Nephron progenitor cell (in vitro differentiated cells): ENCODE measurements around the gene RHOH.

Source experiments
- DNase-seq: peaks from one replicate; pipeline ENCODE4 v3.0.0; 2021
- H3K27ac Mint-ChIP-seq: 2 replicates; pipeline ENCODE4 v1.8.0; 2021; ENCODE audit warnings: mild to moderate bottlenecking, moderate library complexity, mixed read lengths
- H3K27me3 Mint-ChIP-seq: 2 replicates; pipeline ENCODE4 v1.8.0; 2021; ENCODE audit warnings: mild to moderate bottlenecking, low read depth, mixed read lengths; ENCODE audit not compliant: poor library complexity
- H3K36me3 Mint-ChIP-seq: 2 replicates; pipeline ENCODE4 v1.8.0; 2021; ENCODE audit warnings: low read depth, mixed read lengths
- H3K4me1 Mint-ChIP-seq: 2 replicates; pipeline ENCODE4 v1.8.0; 2021; ENCODE audit warnings: mixed read lengths
- H3K4me3 Mint-ChIP-seq: 2 replicates; pipeline ENCODE4 v1.8.0; 2021; ENCODE audit warnings: mild to moderate bottlenecking, moderate library complexity, mixed read lengths
- H3K9me3 Mint-ChIP-seq: 2 replicates; pipeline ENCODE4 v1.8.0; 2021; ENCODE audit warnings: mild to moderate bottlenecking, moderate library complexity, mixed read lengths
- TF ChIP-seq, protein P1 (sequence below): fragments of 200-600 bp; sonication (generic); IDR thresholded peaks from 2 replicates; pipeline ENCODE4 v1.5.0; 2021; ENCODE audit warnings: antibody characterized with exemption

RHOH gene

DNA sequence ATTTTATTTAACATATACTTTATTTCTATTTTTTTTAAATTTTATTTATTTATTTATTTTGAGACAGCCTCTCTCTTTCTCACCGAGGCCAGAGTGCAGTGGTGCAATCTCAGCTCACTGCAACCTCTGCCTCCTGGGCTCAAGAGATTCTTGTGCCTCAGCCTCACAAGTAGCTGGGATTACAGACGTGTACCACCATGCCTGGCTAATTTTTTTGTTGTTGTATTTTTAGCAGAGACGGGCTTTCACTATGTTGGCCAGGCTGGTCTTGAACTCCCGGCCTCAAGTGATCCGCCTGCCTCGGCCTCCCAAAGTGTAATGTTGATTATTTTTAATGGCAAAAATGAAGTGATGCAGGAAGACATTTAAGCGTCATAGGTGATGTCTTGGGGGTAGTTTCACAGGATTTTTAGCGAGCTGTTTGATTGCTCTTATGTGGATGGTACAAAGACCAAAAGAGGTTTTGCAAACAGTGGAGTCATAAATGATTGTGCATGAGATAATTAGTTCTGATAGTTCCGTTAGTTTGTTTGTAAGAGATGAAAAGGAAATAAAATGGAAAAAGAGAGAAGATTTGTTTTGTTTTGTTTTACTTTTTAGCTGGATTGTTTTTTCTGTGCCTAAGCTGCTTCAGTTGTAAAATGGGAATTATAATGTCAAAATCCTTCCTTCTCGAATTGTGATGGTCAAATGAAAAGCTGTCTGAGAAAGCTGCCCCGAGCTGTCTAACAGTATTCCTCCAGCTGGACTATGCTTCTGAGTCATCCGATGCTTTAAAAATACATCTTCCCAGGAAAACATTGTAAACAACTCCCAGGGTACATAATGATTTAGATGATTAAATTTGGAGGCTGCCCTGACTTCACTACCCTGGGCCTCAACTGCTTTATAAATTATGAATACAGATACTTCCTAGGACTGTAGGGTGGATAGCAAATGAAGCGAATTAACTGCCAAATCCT is 14.7 kb downstream of the RHOH start:
- H3K36me3 Mint-ChIP-seq: peaks cover 6% of the 10 kb centered on the region
- no peak overlapping the region for H3K27ac Mint-ChIP-seq
- H3K4me1 Mint-ChIP-seq: no peaks in the 10 kb centered on the region
- TF ChIP-seq, protein P1, sequence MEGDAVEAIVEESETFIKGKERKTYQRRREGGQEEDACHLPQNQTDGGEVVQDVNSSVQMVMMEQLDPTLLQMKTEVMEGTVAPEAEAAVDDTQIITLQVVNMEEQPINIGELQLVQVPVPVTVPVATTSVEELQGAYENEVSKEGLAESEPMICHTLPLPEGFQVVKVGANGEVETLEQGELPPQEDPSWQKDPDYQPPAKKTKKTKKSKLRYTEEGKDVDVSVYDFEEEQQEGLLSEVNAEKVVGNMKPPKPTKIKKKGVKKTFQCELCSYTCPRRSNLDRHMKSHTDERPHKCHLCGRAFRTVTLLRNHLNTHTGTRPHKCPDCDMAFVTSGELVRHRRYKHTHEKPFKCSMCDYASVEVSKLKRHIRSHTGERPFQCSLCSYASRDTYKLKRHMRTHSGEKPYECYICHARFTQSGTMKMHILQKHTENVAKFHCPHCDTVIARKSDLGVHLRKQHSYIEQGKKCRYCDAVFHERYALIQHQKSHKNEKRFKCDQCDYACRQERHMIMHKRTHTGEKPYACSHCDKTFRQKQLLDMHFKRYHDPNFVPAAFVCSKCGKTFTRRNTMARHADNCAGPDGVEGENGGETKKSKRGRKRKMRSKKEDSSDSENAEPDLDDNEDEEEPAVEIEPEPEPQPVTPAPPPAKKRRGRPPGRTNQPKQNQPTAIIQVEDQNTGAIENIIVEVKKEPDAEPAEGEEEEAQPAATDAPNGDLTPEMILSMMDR: no peak
- H3K4me3 Mint-ChIP-seq: no peak overlapping the region
- no peaks in the 10 kb centered on the region for H3K27me3 Mint-ChIP-seq
- H3K9me3 Mint-ChIP-seq: no peaks in the 10 kb centered on the region
- DNase-seq: no peak

DNA sequence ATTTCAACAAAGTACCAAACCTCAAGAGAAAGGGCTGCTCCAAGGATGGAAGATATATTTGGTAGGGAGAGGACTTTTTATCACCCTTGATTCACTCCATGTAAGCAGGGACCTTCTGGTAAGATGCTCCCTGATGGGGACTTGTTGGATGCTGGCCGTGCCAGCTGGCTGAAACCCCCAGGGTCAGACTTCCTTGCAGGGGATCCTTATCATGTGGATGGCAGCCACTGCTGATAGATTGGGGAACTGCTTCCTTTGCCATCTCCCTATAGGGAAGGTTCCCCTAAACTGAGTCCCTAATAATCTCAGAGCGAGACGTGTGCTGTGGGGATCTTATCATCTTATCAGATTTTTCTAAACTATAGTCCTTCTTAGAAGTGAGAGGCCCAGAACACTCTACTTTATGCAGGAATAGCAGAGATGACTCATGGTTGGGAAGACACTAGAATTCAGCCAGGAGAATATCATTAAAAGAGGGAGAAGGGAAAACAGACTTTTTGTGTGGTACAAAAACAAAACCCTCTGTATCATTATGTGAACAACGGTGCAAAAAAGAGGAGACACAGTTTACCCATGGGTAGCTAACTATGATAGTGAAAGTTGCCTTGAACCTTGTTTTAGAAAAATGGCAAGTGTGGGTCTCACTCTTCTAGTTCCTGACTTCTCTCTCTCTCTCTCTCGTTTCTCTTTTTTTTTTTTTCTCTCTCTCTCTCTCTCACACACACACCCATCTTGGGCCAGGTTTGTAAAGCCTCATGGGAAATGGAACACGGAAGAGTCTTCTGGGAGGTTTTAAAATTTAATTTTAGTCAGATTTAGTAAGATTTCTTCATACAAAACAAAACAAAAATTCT is 16.1 kb downstream of the RHOH start:
- Mint-ChIP-seq H3K4me3 (no peak overlapping the region), H3K9me3 (no peaks in the 10 kb centered on the region), H3K4me1 (no peaks in the 10 kb centered on the region), H3K27ac (no peak overlapping the region), H3K27me3 (no peaks in the 10 kb centered on the region), H3K36me3 (peaks cover 6% of the 10 kb centered on the region)
- TF ChIP-seq, protein P1: no peak
- DNase-seq: no peak

DNA sequence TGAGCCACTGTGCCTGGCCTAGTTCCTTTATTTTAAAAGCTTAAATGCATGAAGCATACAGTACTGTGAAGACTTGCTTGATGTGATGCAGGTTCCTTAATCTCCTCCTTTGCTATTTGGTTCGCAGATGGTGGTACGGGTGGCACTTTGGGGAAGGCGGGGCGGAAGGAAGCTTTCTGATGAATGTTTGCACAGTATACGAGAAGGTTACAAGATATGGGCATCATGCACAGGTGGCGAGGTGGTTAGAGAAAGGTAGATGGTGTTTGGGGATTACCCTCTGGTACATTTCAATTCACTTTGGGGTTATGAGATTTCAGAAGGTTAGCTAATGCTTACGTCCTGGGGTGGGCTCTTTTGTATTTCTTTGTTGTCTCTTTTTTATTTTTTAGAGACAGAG is 17.2 kb downstream of the RHOH start:
- TF ChIP-seq, protein P1: no peak
- DNase-seq: no peak
- no peaks in the 10 kb centered on the region for H3K4me1 Mint-ChIP-seq
- H3K27ac Mint-ChIP-seq: no peak overlapping the region
- H3K4me3 Mint-ChIP-seq: no peak overlapping the region
- no peaks in the 10 kb centered on the region for H3K9me3 Mint-ChIP-seq
- peaks cover 6% of the 10 kb centered on the region for H3K36me3 Mint-ChIP-seq
- H3K27me3 Mint-ChIP-seq: peaks cover 2% of the 10 kb centered on the region

DNA sequence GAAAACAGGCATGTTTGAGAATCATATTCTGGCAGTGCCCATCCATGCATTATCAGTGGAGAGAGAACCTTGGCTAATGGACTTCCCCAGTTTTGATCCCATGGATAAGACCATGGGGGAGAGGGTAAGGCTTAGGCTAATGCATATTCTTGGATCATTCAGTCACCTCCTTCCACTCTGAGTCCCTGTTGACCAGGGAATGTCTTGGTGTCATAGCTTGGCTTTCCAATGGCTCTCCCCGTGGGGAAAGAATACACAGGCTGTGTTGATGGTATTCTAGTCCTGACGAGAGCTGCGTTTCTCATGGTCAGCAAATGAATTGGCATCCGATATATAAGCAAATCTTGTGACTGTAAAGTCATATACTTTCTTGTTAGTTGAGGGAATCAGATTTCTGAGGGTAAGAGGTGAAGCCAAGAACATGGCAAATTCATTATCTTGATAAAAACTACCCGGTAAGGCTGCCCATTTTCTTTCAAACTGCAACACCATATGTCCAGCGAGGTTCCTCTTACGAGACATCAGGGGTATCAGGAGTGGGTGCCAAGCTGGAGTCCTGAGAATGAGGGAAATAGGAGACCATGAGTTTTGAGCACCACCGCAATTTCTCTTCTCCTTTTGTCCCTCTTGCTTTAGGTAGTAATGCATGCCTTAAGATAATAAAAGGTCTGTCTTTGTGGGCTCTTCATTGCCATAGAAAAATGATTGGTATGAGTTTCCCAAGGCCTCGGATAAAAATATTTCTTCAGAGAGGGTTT is 18.0 kb downstream of the RHOH start:
- Mint-ChIP-seq H3K4me3 (no peak overlapping the region), H3K36me3 (peaks cover 6% of the 10 kb centered on the region), H3K27me3 (peaks cover 2% of the 10 kb centered on the region), H3K9me3 (no peaks in the 10 kb centered on the region), H3K27ac (no peak overlapping the region), H3K4me1 (no peaks in the 10 kb centered on the region)
- TF ChIP-seq, protein P1: no peak
- no peak for DNase-seq

DNA sequence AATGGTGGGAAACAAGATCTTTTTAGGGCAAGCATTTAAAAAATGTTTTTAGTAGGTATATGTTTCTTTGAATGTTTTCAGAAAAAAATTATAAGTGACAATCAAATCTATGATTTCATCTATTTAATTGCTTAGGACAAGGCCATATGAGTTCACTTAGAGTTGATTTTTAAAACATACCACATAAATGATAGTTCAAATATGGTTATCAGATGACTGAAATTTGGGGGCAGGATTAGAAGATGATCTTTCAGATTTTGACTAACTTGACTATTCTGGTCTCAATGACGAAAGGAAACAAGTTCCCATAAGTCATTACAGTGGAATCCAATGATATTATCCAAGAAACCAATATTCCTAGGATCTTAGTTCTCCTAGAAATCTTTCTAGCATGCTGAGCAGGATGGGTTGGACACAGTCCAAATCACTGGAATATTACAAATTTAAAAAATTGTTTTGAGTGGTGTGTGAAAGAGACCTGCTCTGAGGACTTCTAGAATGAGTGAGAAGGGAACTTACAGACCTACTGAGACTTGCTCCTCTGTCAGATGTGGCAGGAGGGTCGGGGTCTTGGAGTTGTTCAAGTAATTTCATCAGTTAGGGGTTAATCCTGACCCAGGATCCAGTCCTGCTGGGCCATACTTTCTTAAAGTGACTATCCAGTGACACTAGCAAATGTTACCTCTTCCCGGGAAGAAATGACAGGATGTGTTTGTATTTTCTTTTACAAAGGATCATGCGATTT is 20.0 kb downstream of the RHOH start:
- Mint-ChIP-seq H3K27ac (no peak overlapping the region), H3K9me3 (peaks cover 5% of the 10 kb centered on the region), H3K4me3 (no peak overlapping the region), H3K36me3 (peaks cover 12% of the 10 kb centered on the region), H3K27me3 (peaks cover 2% of the 10 kb centered on the region), H3K4me1 (no peaks in the 10 kb centered on the region)
- no peak for DNase-seq
- TF ChIP-seq, protein P1: no peak
